PC-9 (cell line): ENCODE data around the gene HMG20A. TPM values are rescaled to one million over a fixed set of nuclear protein-coding genes. Genes with fewer than 3 reads are reported as not detected.
"Not testable (repeated sequence)": the region's sequence is repeated elsewhere in the genome, so short reads cannot be mapped to it uniquely, and the experiment has no call there.

Experiments
- BruUV-seq: library from RNA; stranded (reverse); fragments of 400-500 nt; replicated peaks from 2 replicates; lab custom pipeline; 2021; lab: Mats Ljungman, UMichigan
- CTCF ChIA-PET: fragments of 300-600 bp; sonication (Branson Sonifier 250); formaldehyde crosslinking; loops from one replicate; lab custom pipeline; 2022; ENCODE audit warnings: antibody characterized with exemption; lab: Charles Lee
- POLR2A ChIA-PET: fragments of 300-600 bp; sonication (Branson Sonifier 250); formaldehyde crosslinking; loops from one replicate; lab custom pipeline; 2022; ENCODE audit warnings: antibody characterized with exemption; ENCODE audit not compliant: unreplicated experiment; lab: Charles Lee
- DNase-seq, 2 experiments: peaks; one replicate each; pipeline versions ENCODE4 v3.0.0 to v3.0.0-alpha.2; 2015 to 2022; ENCODE audit warnings: mixed read lengths in 1 of 2
- H2AFZ ChIP-seq: fragments of 200-600 bp; sonication (generic); 2 replicates; pipeline ENCODE4 v1.8.1; 2017; ENCODE audit warnings: antibody characterized with exemption
- H3F3A ChIP-seq: fragments of 200-600 bp; sonication (generic); 2 replicates; pipeline ENCODE4 v1.8.1; 2017; ENCODE audit warnings: antibody characterized with exemption, mild to moderate bottlenecking, low read depth; ENCODE audit not compliant: insufficient read depth
- H3K27ac ChIP-seq: fragments of 200-600 bp; sonication (generic); 2 replicates; pipeline ENCODE4 v1.6.1; 2016; ENCODE audit warnings: mixed run types
- H3K27me3 ChIP-seq: fragments of 200-600 bp; sonication (generic); 2 replicates; pipeline ENCODE4 v1.6.1; 2016; ENCODE audit warnings: low read depth, mixed run types; ENCODE audit not compliant: insufficient read depth
- H3K36me3 ChIP-seq: fragments of 200-600 bp; sonication (generic); 2 replicates; pipeline ENCODE4 v1.6.1; 2016; ENCODE audit warnings: low read depth, mixed run types
- H3K4me1 ChIP-seq: fragments of 200-600 bp; sonication (generic); replicated peaks from 2 replicates; pipeline ENCODE4 v1.6.1; 2016; ENCODE audit warnings: mixed run types; ENCODE audit not compliant: insufficient read depth
- H3K4me2 ChIP-seq: fragments of 200-600 bp; sonication (generic); 2 replicates; pipeline ENCODE4 v1.6.1; 2017; ENCODE audit warnings: mixed run types
- H3K4me3 ChIP-seq: fragments of 200-600 bp; sonication (generic); 2 replicates; pipeline ENCODE4 v1.6.1; 2016; ENCODE audit warnings: mixed run types
- H3K79me2 ChIP-seq: fragments of 200-600 bp; sonication (generic); 2 replicates; pipeline ENCODE4 v1.6.1; 2017; ENCODE audit warnings: low read depth, mixed run types
- H3K9me2 ChIP-seq: fragments of 200-600 bp; sonication (generic); 2 replicates; pipeline ENCODE4 v1.8.1; 2017; ENCODE audit warnings: mild to moderate bottlenecking; ENCODE audit not compliant: insufficient read depth
- H3K9me3 ChIP-seq: fragments of 200-600 bp; sonication (generic); 2 replicates; pipeline ENCODE4 v1.8.1; 2016; ENCODE audit warnings: low read depth; ENCODE audit not compliant: insufficient read depth
- H4K20me1 ChIP-seq: fragments of 200-600 bp; sonication (generic); 2 replicates; pipeline ENCODE4 v1.8.1; 2017; ENCODE audit not compliant: insufficient read depth
- EZH2 ChIP-seq: fragments of 200-600 bp; sonication (generic); IDR thresholded peaks from 2 replicates; pipeline ENCODE4 v1.8.0; 2017; ENCODE audit warnings: antibody characterized with exemption, low read depth
- intact Hi-C: fragments of 100-400 bp; cut with micrococcal nuclease; formaldehyde crosslinking; loops from one replicate; pipeline ENCODE4 v1.10.0; 2022; ENCODE audit not compliant: unreplicated experiment
- total RNA-seq: library from RNA; stranded (reverse); gene quantifications from 2 replicates; pipeline ENCODE4 v1.2.3, GENCODE V29; 2021
- TF ChIP-seq, protein P1 (sequence below): fragments of 200-600 bp; sonication (generic); conservative IDR thresholded peaks from 2 replicates; pipeline ENCODE4 v1.6.1; 2017; ENCODE audit warnings: mixed run types, antibody characterized with exemption, mild to moderate bottlenecking, moderate library complexity

Gene HMG20A
- total RNA-seq, 1 experiment from 2014 or later = 33.4 TPM

DNA sequence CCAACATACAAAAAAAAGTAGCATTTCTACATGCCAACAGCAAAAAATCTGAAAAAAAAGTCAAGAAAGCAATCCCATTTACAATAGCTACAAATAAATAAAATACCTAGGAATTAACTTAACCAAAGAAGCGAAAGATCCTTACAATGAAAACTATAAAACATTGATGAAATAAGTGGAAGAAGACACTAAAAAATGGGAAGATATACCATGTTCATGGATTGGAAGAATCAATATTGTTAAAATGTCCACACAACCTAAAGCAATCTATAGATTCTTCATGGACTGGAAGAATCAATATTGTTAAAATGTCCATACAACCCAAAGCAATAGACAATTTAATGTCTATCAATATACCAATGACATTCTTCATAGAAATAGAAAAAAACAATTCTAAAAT is 21.8 kb upstream of the HMG20A start:
- intact Hi-C loops = no loop called here
- BruUV-seq = no TSS peak
- Histone ChIP-seq H3K27ac (no peak overlapping the region), H3K4me3 (no peak overlapping the region), H3K4me1 (no peaks in the 10 kb centered on the region), H3K79me2 (no peaks in the 10 kb centered on the region; the same call in 1 of the 2 replicates), H3K9me3 (peaks cover 12% of the 10 kb centered on the region), H3K36me3 (no peaks in the 10 kb centered on the region), H2AFZ (no peak overlapping the region), H3F3A (no peaks in the 10 kb centered on the region), H4K20me1 (no peaks in the 10 kb centered on the region), H3K9me2 (no peaks in the 10 kb centered on the region), H3K27me3 (no peaks in the 10 kb centered on the region), H3K4me2 (no peak overlapping the region)
- CTCF ChIA-PET = no interaction called here
- DNase-seq = no peak
- TF ChIP-seq EZH2 = no peak
- TF ChIP-seq, protein P1, sequence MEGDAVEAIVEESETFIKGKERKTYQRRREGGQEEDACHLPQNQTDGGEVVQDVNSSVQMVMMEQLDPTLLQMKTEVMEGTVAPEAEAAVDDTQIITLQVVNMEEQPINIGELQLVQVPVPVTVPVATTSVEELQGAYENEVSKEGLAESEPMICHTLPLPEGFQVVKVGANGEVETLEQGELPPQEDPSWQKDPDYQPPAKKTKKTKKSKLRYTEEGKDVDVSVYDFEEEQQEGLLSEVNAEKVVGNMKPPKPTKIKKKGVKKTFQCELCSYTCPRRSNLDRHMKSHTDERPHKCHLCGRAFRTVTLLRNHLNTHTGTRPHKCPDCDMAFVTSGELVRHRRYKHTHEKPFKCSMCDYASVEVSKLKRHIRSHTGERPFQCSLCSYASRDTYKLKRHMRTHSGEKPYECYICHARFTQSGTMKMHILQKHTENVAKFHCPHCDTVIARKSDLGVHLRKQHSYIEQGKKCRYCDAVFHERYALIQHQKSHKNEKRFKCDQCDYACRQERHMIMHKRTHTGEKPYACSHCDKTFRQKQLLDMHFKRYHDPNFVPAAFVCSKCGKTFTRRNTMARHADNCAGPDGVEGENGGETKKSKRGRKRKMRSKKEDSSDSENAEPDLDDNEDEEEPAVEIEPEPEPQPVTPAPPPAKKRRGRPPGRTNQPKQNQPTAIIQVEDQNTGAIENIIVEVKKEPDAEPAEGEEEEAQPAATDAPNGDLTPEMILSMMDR = no peak
- POLR2A ChIA-PET = no interaction called here

DNA sequence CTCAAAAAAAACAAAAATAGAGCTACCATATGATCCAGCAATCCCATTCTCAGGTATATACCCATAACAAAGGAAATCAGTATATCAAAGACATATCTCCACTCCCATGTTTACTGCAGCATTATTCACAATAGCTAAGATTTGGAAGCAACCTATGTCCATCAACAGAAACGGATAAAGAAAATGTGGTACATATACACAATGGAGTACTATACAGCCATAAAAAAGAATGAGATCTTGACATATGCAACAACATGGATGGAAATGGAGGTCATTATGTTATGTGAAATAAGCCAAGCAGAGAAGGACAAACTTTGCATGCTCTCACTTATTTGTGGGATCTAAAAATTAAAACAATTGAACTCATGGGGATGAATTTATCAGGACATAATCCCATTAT is 20.4 kb upstream of the HMG20A start:
- BruUV-seq = no TSS peak
- TF ChIP-seq, protein P1 = no peak
- no peak for TF ChIP-seq EZH2
- intact Hi-C loops = no loop called here
- peaks cover 12% of the 10 kb centered on the region for H3K9me3 ChIP-seq
- no peaks in the 10 kb centered on the region for H4K20me1 ChIP-seq
- no peaks in the 10 kb centered on the region for H3F3A ChIP-seq
- no peaks in the 10 kb centered on the region for H3K27me3 ChIP-seq
- POLR2A ChIA-PET = no interaction called here
- CTCF ChIA-PET = no interaction called here
- DNase-seq = no peak
- no peaks in the 10 kb centered on the region for H3K4me1 ChIP-seq
- H3K9me2 ChIP-seq = no peaks in the 10 kb centered on the region
- no peaks in the 10 kb centered on the region for H3K36me3 ChIP-seq
- no peak overlapping the region for H3K27ac ChIP-seq
- no peak overlapping the region for H2AFZ ChIP-seq
- H3K4me2 ChIP-seq = no peak overlapping the region
- no peak overlapping the region for H3K4me3 ChIP-seq
- no peaks in the 10 kb centered on the region; the same call in 1 of the 2 replicates for H3K79me2 ChIP-seq

DNA sequence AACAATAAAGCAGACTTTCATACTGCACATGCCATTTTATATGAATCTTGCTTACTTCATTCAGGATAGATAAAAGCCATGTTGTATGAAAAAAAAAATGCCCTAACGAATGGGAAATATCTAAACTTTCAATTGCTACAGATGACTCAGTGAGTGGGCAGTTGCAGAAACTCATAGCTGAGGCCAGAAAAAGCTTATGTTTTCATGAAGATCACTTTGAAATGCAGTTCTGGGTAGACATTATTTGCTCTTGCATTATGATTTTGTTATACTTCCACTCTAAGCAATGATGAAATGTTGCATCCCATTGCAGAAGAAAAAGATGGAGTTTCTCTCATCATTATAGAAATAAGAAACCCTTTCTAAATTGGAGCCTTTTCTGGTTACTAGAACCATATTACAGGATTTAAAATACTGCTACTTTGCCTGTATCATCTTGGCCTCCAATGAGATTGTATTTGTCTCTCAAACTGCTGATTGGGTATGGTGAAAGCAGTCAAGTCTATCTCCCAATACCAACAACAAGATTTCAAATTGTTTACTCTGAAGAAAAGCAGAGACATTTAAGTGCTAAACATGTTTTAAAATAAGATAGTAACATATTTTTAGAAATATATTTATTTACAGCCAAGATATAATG is 17.8 kb upstream of the HMG20A start:
- Histone ChIP-seq H3K27ac (no peak overlapping the region), H3K9me2 (no peaks in the 10 kb centered on the region), H3K27me3 (no peaks in the 10 kb centered on the region), H3K79me2 (no peaks in the 10 kb centered on the region; the same call in 1 of the 2 replicates), H3K4me2 (no peak overlapping the region), H2AFZ (no peak overlapping the region), H3K4me3 (no peak overlapping the region), H3K4me1 (no peaks in the 10 kb centered on the region), H3K36me3 (no peaks in the 10 kb centered on the region), H3F3A (no peaks in the 10 kb centered on the region), H4K20me1 (no peaks in the 10 kb centered on the region), H3K9me3 (peaks cover 12% of the 10 kb centered on the region)
- TF ChIP-seq EZH2 = no peak
- ChIA-PET POLR2A (interaction anchor here (0.6 to 0.7 kb wide), 3 partner anchors 16 to 190 kb away, joined by 3 to 9 read pairs (median 3); no protein-coding TSS in a partner anchor), CTCF (no interaction called here)
- no peak for DNase-seq
- BruUV-seq = no TSS peak
- intact Hi-C loops = no loop called here

DNA sequence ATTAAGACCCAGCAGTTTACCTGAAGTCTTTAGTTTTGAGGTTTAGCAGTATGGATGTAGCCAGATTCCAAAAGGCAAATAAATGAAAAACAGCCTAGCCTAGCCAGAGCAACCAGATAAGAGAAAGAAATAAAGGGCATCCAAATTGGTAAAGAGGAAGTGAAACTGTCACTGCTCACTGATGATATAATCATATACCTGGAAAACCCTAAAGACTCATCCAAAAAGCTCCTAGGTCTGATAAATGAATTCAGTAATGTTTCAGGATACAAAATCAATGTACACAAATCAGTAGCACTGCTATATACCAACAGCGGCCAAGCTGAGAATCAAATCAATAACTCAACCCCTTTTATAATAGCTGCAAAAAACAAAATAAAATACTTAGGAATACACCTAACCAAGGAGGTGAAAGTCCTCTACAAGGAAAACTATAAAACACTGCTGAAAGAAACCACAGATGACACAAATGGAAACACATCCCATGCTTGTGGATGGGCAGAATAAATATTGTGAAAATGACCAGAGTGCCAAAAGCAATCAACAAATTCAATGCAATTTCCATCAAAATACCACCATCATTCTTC is 14.4 kb upstream of the HMG20A start:
- H2AFZ ChIP-seq, POLR2A ChIA-PET, H3K27me3 ChIP-seq, H3K36me3 ChIP-seq, H3K4me2 ChIP-seq, H4K20me1 ChIP-seq, H3F3A ChIP-seq, H3K79me2 ChIP-seq, CTCF ChIA-PET, H3K4me1 ChIP-seq, H3K4me3 ChIP-seq, H3K27ac ChIP-seq, intact Hi-C loops, DNase-seq, BruUV-seq, H3K9me2 ChIP-seq, H3K9me3 ChIP-seq: not testable (repeated sequence)
